Mesothelial cell of epicardium (in vitro differentiated cells): Measurements from ENCODE around the gene LASP1NB.
A peak's percentile ranks its signal among the peaks of the same experiment; 100 is the strongest.

Source experiments
- DNase-seq, 2 experiments: peaks; one replicate each; pipeline ENCODE4 v3.0.0; 2021; ENCODE audit warnings: low spot score in 2 of 2; ENCODE audit not compliant: unreplicated experiment in 2 of 2
- H3K27ac Mint-ChIP-seq: 2 replicates; pipeline ENCODE4 v1.8.0; 2021; ENCODE audit warnings: mixed read lengths
- H3K27me3 Mint-ChIP-seq: 2 replicates; pipeline ENCODE4 v1.8.0; 2021; ENCODE audit warnings: low read depth, mixed read lengths
- H3K36me3 Mint-ChIP-seq: 2 replicates; pipeline ENCODE4 v1.8.0; 2021; ENCODE audit warnings: mixed read lengths
- H3K4me1 Mint-ChIP-seq: 2 replicates; pipeline ENCODE4 v1.8.0; 2021; ENCODE audit warnings: mixed read lengths
- H3K4me3 Mint-ChIP-seq: 2 replicates; pipeline ENCODE4 v1.8.0; 2021; ENCODE audit warnings: mild to moderate bottlenecking, moderate library complexity, mixed read lengths
- H3K9me3 Mint-ChIP-seq: 2 replicates; pipeline ENCODE4 v1.8.0; 2021; ENCODE audit warnings: mixed read lengths
- TF ChIP-seq, protein P1 (sequence below): fragments of 200-600 bp; sonication (generic); IDR thresholded peaks from one replicate; pipeline ENCODE4 v1.5.0; 2021; ENCODE audit warnings: antibody characterized with exemption; ENCODE audit not compliant: unreplicated experiment

Gene LASP1NB

DNA sequence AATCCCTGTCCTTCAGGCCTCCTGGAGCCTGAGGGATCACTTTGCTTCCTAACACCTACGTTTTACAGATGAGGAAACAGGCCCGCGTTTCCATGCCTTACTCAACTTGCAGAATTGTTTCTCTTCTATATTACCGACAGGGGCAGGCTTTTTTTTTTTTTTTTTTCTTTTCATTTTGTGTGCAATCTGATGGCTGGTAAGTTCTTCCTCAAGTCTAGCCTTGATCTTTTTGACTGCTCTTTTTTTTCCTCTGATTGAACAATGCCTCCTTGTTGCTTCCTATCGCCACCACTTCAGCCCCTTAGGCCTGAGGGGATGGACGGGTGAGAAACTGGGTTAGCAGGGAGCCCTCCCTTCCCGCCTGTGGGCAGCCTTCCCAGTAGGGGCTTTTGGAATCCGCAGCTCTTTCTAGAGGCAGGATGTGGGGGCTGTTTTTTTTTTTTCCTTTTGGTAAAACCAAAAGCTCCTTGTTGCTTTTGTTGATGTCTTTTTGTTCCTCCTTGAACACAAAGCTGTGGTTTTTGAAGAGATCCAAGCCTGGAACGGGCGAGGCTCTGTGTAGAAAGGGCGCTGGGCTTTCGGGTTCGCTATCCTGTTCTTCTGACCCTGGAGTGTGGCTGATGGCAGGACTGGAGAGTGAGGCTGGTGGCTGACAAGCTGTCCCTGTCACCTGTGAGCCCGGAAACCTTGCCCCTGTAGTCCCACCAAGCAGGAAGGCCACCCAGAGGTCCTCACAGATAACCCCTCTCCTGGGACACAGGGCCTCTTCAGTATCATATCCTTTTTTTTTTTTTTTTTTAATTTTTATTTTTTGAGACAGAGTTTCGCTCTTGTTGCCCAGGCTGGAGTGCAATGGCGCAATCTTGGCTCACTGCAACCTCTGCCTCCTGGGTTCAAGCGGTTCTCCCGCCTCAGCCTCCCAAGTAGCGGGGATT, 41.6 kb upstream of the LASP1NB start:
- DNase-seq, result no peak
- Mint-ChIP-seq H3K9me3 (no peaks in the 10 kb centered on the region), H3K4me3 (peak overlapping the region; percentile 20)

DNA sequence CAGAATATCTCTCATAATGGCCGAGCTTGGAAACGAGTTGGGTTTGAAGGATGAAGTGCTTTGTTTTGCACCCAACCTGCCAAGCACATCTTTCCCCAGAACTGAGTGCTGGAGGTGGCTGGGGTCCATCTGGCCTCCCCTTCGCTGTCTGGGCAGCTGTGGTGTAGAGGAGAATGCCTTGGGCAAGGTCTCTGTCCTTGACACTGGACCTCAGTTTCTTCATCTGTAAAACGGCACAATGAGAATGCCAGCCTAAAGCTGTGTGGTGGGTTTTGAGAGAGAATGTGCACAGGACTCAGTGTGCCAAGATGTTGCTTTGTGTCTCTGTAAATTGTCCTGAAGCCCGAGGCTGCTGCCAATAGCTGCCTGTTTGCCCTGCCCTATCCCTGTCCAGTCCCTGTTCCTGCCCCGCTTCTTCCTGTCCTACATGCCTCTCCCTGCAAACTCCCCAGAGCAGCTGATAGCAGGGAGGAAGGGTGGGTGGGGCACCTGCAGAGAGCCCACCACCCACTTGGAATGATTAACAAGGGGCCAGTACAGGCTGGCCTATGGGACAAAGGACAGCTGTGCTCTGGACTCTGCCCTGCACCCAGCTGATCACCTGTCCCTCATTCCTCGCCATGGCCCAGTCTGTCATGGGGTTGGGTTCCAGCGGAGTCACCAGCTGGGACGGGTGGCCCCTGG, 40.2 kb upstream of the LASP1NB start:
- Mint-ChIP-seq H3K4me3 (no peak overlapping the region), H3K36me3 (peaks cover 19% of the 10 kb centered on the region), H3K27ac (peak overlapping the region; percentile 70), H3K4me1 (peaks cover 53% of the 10 kb centered on the region), H3K9me3 (no peaks in the 10 kb centered on the region), H3K27me3 (no peaks in the 10 kb centered on the region)
- TF ChIP-seq, protein P1, sequence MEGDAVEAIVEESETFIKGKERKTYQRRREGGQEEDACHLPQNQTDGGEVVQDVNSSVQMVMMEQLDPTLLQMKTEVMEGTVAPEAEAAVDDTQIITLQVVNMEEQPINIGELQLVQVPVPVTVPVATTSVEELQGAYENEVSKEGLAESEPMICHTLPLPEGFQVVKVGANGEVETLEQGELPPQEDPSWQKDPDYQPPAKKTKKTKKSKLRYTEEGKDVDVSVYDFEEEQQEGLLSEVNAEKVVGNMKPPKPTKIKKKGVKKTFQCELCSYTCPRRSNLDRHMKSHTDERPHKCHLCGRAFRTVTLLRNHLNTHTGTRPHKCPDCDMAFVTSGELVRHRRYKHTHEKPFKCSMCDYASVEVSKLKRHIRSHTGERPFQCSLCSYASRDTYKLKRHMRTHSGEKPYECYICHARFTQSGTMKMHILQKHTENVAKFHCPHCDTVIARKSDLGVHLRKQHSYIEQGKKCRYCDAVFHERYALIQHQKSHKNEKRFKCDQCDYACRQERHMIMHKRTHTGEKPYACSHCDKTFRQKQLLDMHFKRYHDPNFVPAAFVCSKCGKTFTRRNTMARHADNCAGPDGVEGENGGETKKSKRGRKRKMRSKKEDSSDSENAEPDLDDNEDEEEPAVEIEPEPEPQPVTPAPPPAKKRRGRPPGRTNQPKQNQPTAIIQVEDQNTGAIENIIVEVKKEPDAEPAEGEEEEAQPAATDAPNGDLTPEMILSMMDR, result no peak
- no peak for DNase-seq

More for the DNA sequence above, 41.6 kb upstream of the LASP1NB start:
- Mint-ChIP-seq H3K36me3 (peaks cover 16% of the 10 kb centered on the region), H3K27me3 (no peaks in the 10 kb centered on the region), H3K27ac (peak overlapping the region; percentile 84), H3K4me1 (peaks cover 61% of the 10 kb centered on the region)
- TF ChIP-seq, protein P1, result no peak

DNA sequence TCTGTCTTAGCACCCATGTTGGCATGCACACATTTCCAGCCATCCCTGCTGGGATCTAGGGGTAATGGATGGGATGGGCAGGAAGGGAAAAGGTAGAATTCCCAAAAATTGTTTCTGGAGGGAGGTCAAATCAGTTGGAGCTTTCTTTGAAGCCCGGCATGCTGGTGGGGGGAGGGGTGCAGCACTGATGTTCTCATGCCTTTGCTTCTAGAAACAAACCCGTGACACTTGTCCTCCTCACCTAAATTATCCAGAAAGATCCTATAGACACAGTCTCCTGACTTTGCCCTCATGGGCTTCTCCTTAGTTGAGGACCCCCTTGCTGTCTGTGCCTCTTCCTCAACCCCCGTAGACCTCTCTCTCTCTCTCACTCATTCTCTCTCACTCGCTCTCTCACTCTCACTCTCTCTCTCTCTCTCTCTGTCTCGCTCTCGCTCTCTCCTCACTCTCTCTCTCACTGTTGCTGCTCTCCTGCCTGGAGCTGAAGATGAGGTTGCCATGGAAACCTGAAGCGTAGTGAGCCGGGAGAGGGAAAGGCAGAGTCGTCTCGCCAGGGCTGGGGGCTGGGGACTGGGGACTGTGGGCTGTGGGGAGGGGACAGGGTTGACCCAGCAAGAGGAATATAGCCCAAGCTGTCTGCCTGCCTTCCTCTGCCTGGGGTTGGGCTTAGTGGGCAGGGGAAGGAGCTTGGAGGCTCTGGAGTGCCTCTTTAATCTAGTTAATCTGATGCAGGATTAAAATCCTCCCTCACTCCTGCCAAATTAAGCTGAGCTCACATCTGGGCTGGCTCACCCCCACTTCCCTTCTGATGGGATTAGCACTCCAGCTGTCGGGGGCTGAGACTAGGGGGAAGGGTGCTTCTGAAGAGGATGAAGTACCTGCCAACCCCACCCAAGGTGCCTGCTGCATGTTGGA, 39.4 kb upstream of the LASP1NB start:
- DNase-seq, result no peak
- Mint-ChIP-seq H3K9me3 (no peaks in the 10 kb centered on the region), H3K27me3 (no peaks in the 10 kb centered on the region), H3K4me3 (no peak overlapping the region), H3K36me3 (peaks cover 19% of the 10 kb centered on the region), H3K27ac (peak overlapping the region; percentile 70), H3K4me1 (peaks cover 45% of the 10 kb centered on the region)
- TF ChIP-seq, protein P1, result no peak

DNA sequence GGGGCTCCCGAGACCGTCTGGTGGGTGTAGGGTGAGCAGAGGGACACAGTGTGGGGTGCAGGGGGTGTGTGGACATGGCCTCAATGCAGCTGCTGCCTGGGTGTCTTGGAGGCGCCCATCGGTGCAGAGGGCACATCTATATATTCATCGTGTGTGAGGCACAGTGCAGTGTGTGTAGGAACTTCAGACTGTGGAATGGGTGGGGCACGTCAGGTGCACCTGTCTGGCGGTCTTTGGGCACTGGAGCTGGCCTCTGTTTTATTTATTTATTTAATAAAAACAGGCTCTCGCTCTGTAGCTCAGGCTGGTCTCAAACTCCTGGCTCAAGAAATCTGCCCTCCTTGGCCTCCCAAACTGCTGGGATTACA, 38.8 kb upstream of the LASP1NB start:
- TF ChIP-seq, protein P1, result no peak

DNA sequence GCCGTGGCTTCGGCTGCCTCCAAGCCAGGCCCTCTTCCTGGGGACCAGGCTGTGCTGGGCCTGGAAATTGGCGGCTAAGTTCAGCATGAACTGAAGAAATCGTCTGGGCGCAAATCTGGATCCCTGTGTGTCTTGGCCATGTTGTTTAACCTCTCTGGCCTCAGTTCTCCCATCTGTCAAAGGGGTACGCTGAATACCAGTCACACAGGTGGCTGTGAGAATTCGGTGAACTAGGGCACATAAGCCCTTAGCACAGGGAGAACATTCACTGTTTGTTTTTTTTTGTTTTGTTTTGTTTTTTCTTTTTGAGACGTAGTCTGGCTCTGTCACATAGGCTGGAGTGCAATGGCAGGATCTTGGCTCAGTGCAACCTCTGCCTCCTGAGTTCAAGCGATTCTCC, 36.6 kb upstream of the LASP1NB start:
- Mint-ChIP-seq H3K4me1 (peaks cover 17% of the 10 kb centered on the region), H3K27me3 (no peaks in the 10 kb centered on the region), H3K36me3 (peaks cover 21% of the 10 kb centered on the region), H3K9me3 (no peaks in the 10 kb centered on the region), H3K4me3 (no peak overlapping the region), H3K27ac (no peak overlapping the region)
- TF ChIP-seq, protein P1, result no peak
- DNase-seq, result no peak

More for the DNA sequence above, 38.8 kb upstream of the LASP1NB start:
- no peak overlapping the region for H3K4me3 Mint-ChIP-seq
- peaks cover 38% of the 10 kb centered on the region for H3K4me1 Mint-ChIP-seq
- DNase-seq, result no peak
- no peaks in the 10 kb centered on the region for H3K9me3 Mint-ChIP-seq
- H3K27me3 Mint-ChIP-seq, result no peaks in the 10 kb centered on the region
- H3K27ac Mint-ChIP-seq, result no peak overlapping the region
- peaks cover 21% of the 10 kb centered on the region for H3K36me3 Mint-ChIP-seq
